Activated T-helper 1 cell treated with Interleukin-2 at 50 U/mL for 16 hours (primary cell): Measurements from ENCODE around the gene OTUD7B.
"Not testable (repeated sequence)": the region's sequence is repeated elsewhere in the genome, so short reads cannot be mapped to it uniquely, and the experiment has no call there.

Source experiments
- DNase-seq: peaks from one replicate; pipeline ENCODE4 v3.0.0-alpha.2; 2020; ENCODE audit warnings: low read depth

OTUD7B gene

GRCh38 chr1:149945206-149945605 is 65.3 kb downstream of the OTUD7B start:
- no peak for DNase-seq

GRCh38 chr1:149942885-149943284 is 67.6 kb downstream of the OTUD7B start:
- no peak for DNase-seq

GRCh38 chr1:149942207-149942606 is 68.3 kb downstream of the OTUD7B start:
- DNase-seq: no peak

GRCh38 chr1:149940427-149940826 is 70.1 kb downstream of the OTUD7B start:
- no peak for DNase-seq

- not testable (repeated sequence) for DNase-seq
Observed at GRCh38 chr1:149938668-149939003, 71.9 kb downstream of the OTUD7B start.

- no peak for DNase-seq
Observed at GRCh38 chr1:149937759-149938158, 72.8 kb downstream of the OTUD7B start.

GRCh38 chr1:149936992-149937705 is 73.4 kb downstream of the OTUD7B start:
- DNase-seq: no peak

GRCh38 chr1:149936170-149936991 is 74.1 kb downstream of the OTUD7B start, which contains the start of gene MTMR11:
MTMR11 (minus strand) TSS chr1:149936879; CDS start chr1:149936647, 232 bp downstream.
- DNase-seq: no peak

GRCh38 chr1:149934356-149934755 is 76.2 kb downstream of the OTUD7B start:
- DNase-seq: no peak

- no peak for DNase-seq
Observed at GRCh38 chr1:149933208-149933607, 77.3 kb downstream of the OTUD7B start.

- DNase-seq: no peak
Observed at GRCh38 chr1:149932474-149932873, 78.1 kb downstream of the OTUD7B start.

GRCh38 chr1:149931212-149931790 is 79.2 kb downstream of the OTUD7B start:
- DNase-seq: no peak

GRCh38 chr1:149929856-149930255 is 80.7 kb downstream of the OTUD7B start:
- no peak for DNase-seq

- no peak for DNase-seq
Observed at GRCh38 chr1:149928401-149928724, 82.2 kb downstream of the OTUD7B start.

GRCh38 chr1:149927563-149928400 is 82.7 kb downstream of the OTUD7B start, which contains the start of gene SF3B4:
SF3B4 (minus strand) TSS chr1:149927803; CDS start chr1:149927759, 44 bp downstream.
- DNase-seq: peak; percentile 94

- no peak for DNase-seq
Observed at GRCh38 chr1:149927056-149927562, 83.4 kb downstream of the OTUD7B start.

- no peak for DNase-seq
Observed at GRCh38 chr1:149926296-149926695, 84.2 kb downstream of the OTUD7B start.

GRCh38 chr1:149925751-149926150 is 84.8 kb downstream of the OTUD7B start:
- DNase-seq: no peak

- no peak for DNase-seq
Observed at GRCh38 chr1:149925345-149925744, 85.2 kb downstream of the OTUD7B start.

- DNase-seq: no peak
Observed at GRCh38 chr1:149923626-149924025, 86.9 kb downstream of the OTUD7B start.

- peak; percentile 23 for DNase-seq
Observed at GRCh38 chr1:149917571-149918144, 92.9 kb downstream of the OTUD7B start, which contains the start of gene SV2A. SV2A (minus strand) TSS chr1:149917844; CDS start chr1:149913840, 4,004 bp downstream.
